ACC112 (cell line): ENCODE results near the gene BZW1.
A peak's percentile ranks its signal among the peaks of the same experiment; 100 is the strongest.

Experiments used
- H2AFZ ChIP-seq: fragments of 200-600 bp; sonication (generic); one replicate; pipeline ENCODE4 v1.6.0; 2017; ENCODE audit warnings: antibody characterized with exemption, low read length; ENCODE audit not compliant: unreplicated experiment
- H3K27ac ChIP-seq: fragments of 200-600 bp; sonication (generic); 2 replicates; pipeline ENCODE4 v1.5.1; 2014; ENCODE audit warnings: low read depth, mild to moderate bottlenecking, antibody characterized with exemption, low read length, moderate library complexity
- H3K27me3 ChIP-seq: fragments of 200-600 bp; sonication (generic); 2 replicates; pipeline ENCODE4 v1.6.1; 2014; ENCODE audit warnings: mild to moderate bottlenecking, antibody characterized with exemption, low read length, moderate library complexity, mixed read lengths; ENCODE audit not compliant: insufficient read depth
- H3K36me3 ChIP-seq: fragments of 200-600 bp; sonication (generic); 2 replicates; pipeline ENCODE4 v1.6.1; 2016; ENCODE audit warnings: mild to moderate bottlenecking, antibody characterized with exemption, low read length, moderate library complexity, mixed read lengths; ENCODE audit not compliant: insufficient read depth
- H3K4me1 ChIP-seq: fragments of 200-600 bp; sonication (generic); one replicate; pipeline ENCODE4 v1.6.1; 2016; ENCODE audit warnings: low read length, mixed read lengths; ENCODE audit not compliant: insufficient read depth, unreplicated experiment, control insufficient read depth
- H3K4me3 ChIP-seq: fragments of 200-600 bp; sonication (generic); 2 replicates; pipeline ENCODE4 v1.5.1; 2014; ENCODE audit warnings: mild to moderate bottlenecking, low read depth, low read length
- H3K79me2 ChIP-seq: fragments of 200-600 bp; sonication (generic); one replicate; pipeline ENCODE4 v1.6.0; 2016; ENCODE audit warnings: low read length; ENCODE audit not compliant: control insufficient read depth, unreplicated experiment, insufficient read depth

BZW1 gene

GRCh38 chr2:200860092-200860795, 48.5 kb downstream of the BZW1 start:
- Histone ChIP-seq H3K36me3 (peaks cover 64% of the 10 kb centered on the region), H3K27ac (peak overlapping the region; percentile 55), H3K4me3 (peak overlapping the region; percentile 91), H3K27me3 (no peaks in the 10 kb centered on the region), H3K79me2 (peaks cover 85% of the 10 kb centered on the region), H2AFZ (no peak overlapping the region), H3K4me1 (peaks cover 34% of the 10 kb centered on the region)

GRCh38 chr2:200861617-200862155, 50.0 kb downstream of the BZW1 start:
- peaks cover 57% of the 10 kb centered on the region for H3K36me3 ChIP-seq
- peak overlapping the region; percentile 55 for H3K27ac ChIP-seq
- H3K4me1 ChIP-seq: peaks cover 35% of the 10 kb centered on the region
- H3K4me3 ChIP-seq: peak overlapping the region; percentile 91
- H3K79me2 ChIP-seq: peaks cover 79% of the 10 kb centered on the region
- no peaks in the 10 kb centered on the region for H3K27me3 ChIP-seq
- H2AFZ ChIP-seq: no peak overlapping the region

DNA sequence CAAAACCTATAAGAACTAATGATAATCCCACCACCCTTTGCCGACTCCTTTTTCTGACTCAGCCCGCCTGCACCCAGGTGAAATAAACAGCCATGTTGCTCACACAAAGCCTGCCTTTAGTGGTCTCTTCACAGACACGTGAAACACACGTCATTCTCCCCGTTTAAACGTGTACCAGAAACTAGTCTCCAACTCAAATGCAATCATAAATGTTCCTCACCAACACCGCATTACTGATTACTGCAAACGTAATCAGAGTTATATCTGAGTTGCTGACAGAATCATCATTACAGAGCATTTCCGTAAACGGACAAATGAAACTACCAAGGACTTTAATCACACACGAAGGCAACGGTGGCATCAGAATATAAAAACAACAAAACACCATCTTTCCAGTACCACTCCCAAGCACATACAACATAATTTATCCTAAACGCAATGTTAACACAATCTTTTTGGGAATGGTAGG, 50.9 kb downstream of the BZW1 start:
- peaks cover 48% of the 10 kb centered on the region for H3K36me3 ChIP-seq
- no peak overlapping the region for H2AFZ ChIP-seq
- no peaks in the 10 kb centered on the region for H3K27me3 ChIP-seq
- H3K27ac ChIP-seq: peak overlapping the region; percentile 94
- peak overlapping the region; percentile 91 for H3K4me3 ChIP-seq
- H3K4me1 ChIP-seq: peaks cover 42% of the 10 kb centered on the region
- H3K79me2 ChIP-seq: peaks cover 70% of the 10 kb centered on the region

DNA sequence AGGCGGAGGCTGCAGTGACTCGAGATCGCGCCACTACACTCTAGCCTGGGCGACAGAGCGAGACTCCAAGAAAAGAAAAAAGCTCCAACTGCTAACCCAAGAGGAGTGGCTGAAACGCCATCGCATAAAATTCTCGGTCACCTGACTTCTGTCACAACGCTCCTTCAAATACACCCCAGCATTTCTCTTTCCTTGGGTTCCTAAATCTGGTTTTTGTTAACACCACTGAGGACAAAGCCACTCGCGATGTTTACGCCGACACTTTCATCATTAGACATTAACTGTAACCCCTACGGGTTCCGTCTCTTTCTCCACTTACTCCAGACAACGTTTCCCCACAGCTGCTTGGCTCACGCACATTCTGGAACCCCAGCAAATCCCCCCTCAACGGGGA, 52.1 kb downstream of the BZW1 start:
- Histone ChIP-seq H3K79me2 (peaks cover 58% of the 10 kb centered on the region), H3K4me1 (peaks cover 42% of the 10 kb centered on the region), H3K4me3 (peak overlapping the region; percentile 91), H3K36me3 (peaks cover 36% of the 10 kb centered on the region), H3K27me3 (no peaks in the 10 kb centered on the region), H3K27ac (peak overlapping the region; percentile 94), H2AFZ (peak overlapping the region; percentile 49)

GRCh38 chr2:200864176-200865034, 52.7 kb downstream of the BZW1 start, which contains the start of gene CLK1:
Gene CLK1 (minus strand): TSS chr2:200864658. CDS start chr2:200861862, 2,796 bp downstream.
- Histone ChIP-seq H3K4me3 (peak within 1 kb of the TSS; percentile 91), H2AFZ (peak within 1 kb of the TSS; percentile 49), H3K4me1 (peaks cover 38% of the 10 kb centered on the region), H3K36me3 (peaks cover 30% of the 10 kb centered on the region), H3K27ac (peak within 1 kb of the TSS; percentile 94), H3K79me2 (peaks cover 52% of the 10 kb centered on the region), H3K27me3 (no peaks in the 10 kb centered on the region)

GRCh38 chr2:200869014-200869413, 57.3 kb downstream of the BZW1 start:
- Histone ChIP-seq H3K79me2 (peaks cover 6% of the 10 kb centered on the region), H3K27me3 (no peaks in the 10 kb centered on the region), H3K4me1 (peaks cover 13% of the 10 kb centered on the region), H3K27ac (no peak overlapping the region), H3K4me3 (no peak overlapping the region), H2AFZ (no peak overlapping the region), H3K36me3 (peaks cover 10% of the 10 kb centered on the region)

- Histone ChIP-seq H3K4me1 (peaks cover 8% of the 10 kb centered on the region), H2AFZ (no peak overlapping the region), H3K79me2 (no peaks in the 10 kb centered on the region), H3K27me3 (no peaks in the 10 kb centered on the region), H3K27ac (no peak overlapping the region), H3K4me3 (no peak overlapping the region), H3K36me3 (peaks cover 21% of the 10 kb centered on the region)
These were observed 59.4 kb downstream of the BZW1 start for GRCh38 chr2:200871151-200871550.

DNA sequence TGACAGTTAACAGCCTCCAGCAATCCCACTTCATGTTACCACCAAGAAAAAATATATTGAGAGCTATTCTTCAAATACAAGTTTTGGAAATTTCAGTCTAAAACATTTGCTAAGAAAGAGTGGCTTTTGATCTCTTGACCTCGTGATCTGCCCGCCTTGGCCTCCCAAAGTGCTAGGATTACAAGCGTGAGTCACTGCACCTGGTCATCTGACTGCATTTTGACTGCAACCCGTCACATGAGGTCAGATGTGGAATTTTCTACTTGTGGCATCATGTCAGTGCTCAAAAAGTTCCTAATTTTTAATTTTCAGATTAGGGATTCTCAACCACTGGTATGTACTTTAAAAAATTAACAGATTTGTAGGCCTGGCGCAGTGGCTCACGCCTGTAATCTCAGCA, 61.9 kb downstream of the BZW1 start:
- no peak overlapping the region for H3K27ac ChIP-seq
- H3K4me1 ChIP-seq: no peaks in the 10 kb centered on the region
- H3K27me3 ChIP-seq: no peaks in the 10 kb centered on the region
- no peaks in the 10 kb centered on the region for H3K79me2 ChIP-seq
- peaks cover 25% of the 10 kb centered on the region for H3K36me3 ChIP-seq
- H3K4me3 ChIP-seq: no peak overlapping the region
- H2AFZ ChIP-seq: no peak overlapping the region
